Heart left ventricle (tissue), 13 donors: ENCODE data around the gene LRP1-AS.

Experiments used
- CTCF ChIP-seq, 12 donors: fragments of 200-600 bp; sonication (generic) in 4 of 12; IDR thresholded peaks; one replicate each; pipeline versions ENCODE4 v1.5.0 to v1.8.0; 2018 to 2022; ENCODE audit warnings: antibody characterized with exemption in 12 of 12, mild to moderate bottlenecking in 5 of 12
- POLR2A ChIP-seq, 2 donors: fragments of 450-650 bp; IDR thresholded peaks; one replicate each; pipeline ENCODE4 v1.6.1; 2017; ENCODE audit warnings: antibody characterized with exemption in 2 of 2, mild to moderate bottlenecking in 2 of 2, moderate library complexity in 2 of 2
- donor health status: ischemic (EF 13 %, LVEDD 7.1; RV severe dilation, severe dysfunction).
- donor health status: DM: no; HTN: yes; CAD: no.
- donor health status: DM: no; HTN: no; CAD: no.
- donor health status: ischemic (EF 25% LVEDD 6.9; RV normal size, moderate dysfunction).
- donor health status: ischemic (EF 25% LVEDD 5.7; RV mildly dilated, moderate dysfunction).
- donor health status: ischemic (EF 35%, LVEDD 5.7; RV mildly dilated, moderate dysfunction).
- donor health status: nonischemic (EF 11% LVEDD 7.7; RV severe dilation, severe dysfunction).
- donor health status: DM: yes; HTN: yes; CAD: no.
- donor health status: PGD.
- donor health status: ischemic (EF 29% LVEDD 5.4; RV normal size, mild dysfunction).
- donor health status: nonischemic (EF 23%, LVEDD 6.1; RV moderate dilation, normal function).

GRCh38 chr12:57180321-57180989 lies 33.0 kb upstream of the LRP1-AS start:
- no peak for TF ChIP-seq CTCF (IDR thresholded peaks at IDR 0.05)
- TF ChIP-seq POLR2A (IDR thresholded peaks at IDR 0.05) = no peak
